Effector memory CD8-positive, alpha-beta T cell (primary cell): ENCODE measurements around the gene CXXC5.
"Not testable (repeated sequence)": the region's sequence is repeated elsewhere in the genome, so short reads cannot be mapped to it uniquely, and the experiment has no call there.

Experiments
- ATAC-seq: fragments of 150-1000 bp; cut with Tn5 transposase; replicated peaks from 2 replicates; pipeline ENCODE4 v1.10.0; 2021; ENCODE audit warnings: mild to moderate bottlenecking, moderate library complexity
- DNase-seq, 3 experiments: peaks; one replicate each; pipeline ENCODE4 v3.0.0; 2021
- H3K27ac Mint-ChIP-seq, 2 donors: one replicate each; pipeline ENCODE4 v1.8.0; 2022; ENCODE audit warnings: mild to moderate bottlenecking in 2 of 2, mixed read lengths in 2 of 2, moderate library complexity in 2 of 2
- H3K27me3 Mint-ChIP-seq, 2 donors: one replicate each; pipeline ENCODE4 v1.8.0; 2022; ENCODE audit warnings: mixed read lengths in 2 of 2
- H3K36me3 Mint-ChIP-seq: one replicate; pipeline ENCODE4 v1.8.0; 2022; ENCODE audit warnings: mild to moderate bottlenecking, moderate library complexity, mixed read lengths; ENCODE audit not compliant: insufficient read depth
- H3K4me1 Mint-ChIP-seq, 2 donors: one replicate each; pipeline ENCODE4 v1.8.0; 2022; ENCODE audit warnings: low read depth in 2 of 2, mixed read lengths in 2 of 2
- H3K4me3 Mint-ChIP-seq, 2 donors: one replicate each; pipeline ENCODE4 v1.8.0; 2022; ENCODE audit warnings: mild to moderate bottlenecking in 2 of 2, mixed read lengths in 2 of 2, moderate library complexity in 2 of 2
- H3K9me3 Mint-ChIP-seq, 2 donors: one replicate each; pipeline ENCODE4 v1.8.0; 2022; ENCODE audit warnings: mixed read lengths in 2 of 2

Gene CXXC5

DNA sequence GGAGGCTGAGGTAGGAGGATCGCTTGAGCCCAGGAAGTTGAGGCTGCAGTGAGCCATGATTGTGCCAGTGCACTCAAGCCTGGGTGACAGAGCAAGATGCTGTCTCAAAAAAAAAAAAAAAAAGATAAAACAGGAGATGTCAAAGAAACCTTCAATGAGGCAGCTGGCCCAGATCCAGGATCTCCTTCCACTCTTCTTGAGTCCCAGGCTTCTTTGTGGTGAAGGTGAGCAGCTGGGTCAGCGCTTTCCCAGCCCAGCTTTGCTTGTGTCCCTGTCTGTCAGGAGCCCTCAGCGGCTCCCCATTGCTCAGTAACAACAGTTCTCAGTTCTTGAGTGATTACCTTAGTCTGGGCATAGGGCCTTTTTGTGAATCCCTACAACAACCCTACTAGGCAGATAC is 78.1 kb downstream of the CXXC5 start:
- no peak for DNase-seq
- H3K36me3 Mint-ChIP-seq, result no peaks in the 10 kb centered on the region
- H3K4me1 Mint-ChIP-seq, result no peaks in the 10 kb centered on the region
- no peaks in the 10 kb centered on the region for H3K9me3 Mint-ChIP-seq
- no peak overlapping the region for H3K27ac Mint-ChIP-seq
- ATAC-seq, result no peak
- H3K27me3 Mint-ChIP-seq, result no peaks in the 10 kb centered on the region
- no peak overlapping the region for H3K4me3 Mint-ChIP-seq

DNA sequence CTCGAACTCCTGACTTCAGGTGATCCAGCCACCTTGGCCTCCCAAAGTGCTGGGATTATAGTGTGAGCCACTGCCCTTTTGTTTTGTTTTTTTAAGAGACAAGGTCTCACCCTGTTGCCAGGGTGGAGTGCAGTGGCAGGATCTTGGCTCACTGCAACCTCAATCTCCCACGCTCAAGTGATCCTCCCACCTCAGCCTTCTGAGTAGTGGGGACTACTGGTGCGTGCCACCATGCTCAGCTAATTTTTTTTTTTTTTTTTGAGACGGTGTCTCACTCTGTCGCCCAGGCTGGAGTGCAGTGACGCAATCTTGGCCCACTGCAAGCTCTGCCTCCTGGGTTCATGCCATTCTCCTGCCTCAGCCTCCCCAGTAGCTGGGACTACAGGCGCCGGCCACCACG is 79.5 kb downstream of the CXXC5 start:
- peak; percentile 22 for ATAC-seq
- DNase-seq, H3K36me3 Mint-ChIP-seq, H3K27me3 Mint-ChIP-seq, H3K4me3 Mint-ChIP-seq, H3K4me1 Mint-ChIP-seq, H3K9me3 Mint-ChIP-seq, H3K27ac Mint-ChIP-seq: not testable (repeated sequence)

DNA sequence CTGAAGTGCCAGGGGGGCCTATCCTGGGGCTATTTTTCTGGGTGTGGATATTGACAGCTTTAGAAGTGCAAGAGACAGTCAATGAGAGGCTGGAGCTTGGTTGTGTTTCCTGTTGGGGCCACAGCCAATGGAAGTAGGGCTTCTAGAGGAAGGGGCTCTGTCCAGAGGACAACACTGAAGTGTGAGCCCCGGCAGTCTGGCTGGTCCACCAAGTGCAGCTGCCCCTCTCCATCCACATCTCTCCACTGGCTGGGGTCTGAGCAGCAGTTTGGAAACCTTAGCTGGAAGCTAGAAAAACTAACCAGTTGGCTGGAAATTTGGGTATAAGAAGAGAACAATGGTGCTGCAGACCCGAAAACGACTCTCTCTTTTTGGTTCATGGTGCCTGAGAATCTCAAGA is 83.1 kb downstream of the CXXC5 start:
- no peak overlapping the region for H3K4me3 Mint-ChIP-seq
- no peak for DNase-seq
- no peaks in the 10 kb centered on the region for H3K9me3 Mint-ChIP-seq
- H3K27ac Mint-ChIP-seq, result no peak overlapping the region
- H3K4me1 Mint-ChIP-seq, result no peaks in the 10 kb centered on the region
- no peak for ATAC-seq
- H3K27me3 Mint-ChIP-seq, result no peaks in the 10 kb centered on the region
- H3K36me3 Mint-ChIP-seq, result no peaks in the 10 kb centered on the region

DNA sequence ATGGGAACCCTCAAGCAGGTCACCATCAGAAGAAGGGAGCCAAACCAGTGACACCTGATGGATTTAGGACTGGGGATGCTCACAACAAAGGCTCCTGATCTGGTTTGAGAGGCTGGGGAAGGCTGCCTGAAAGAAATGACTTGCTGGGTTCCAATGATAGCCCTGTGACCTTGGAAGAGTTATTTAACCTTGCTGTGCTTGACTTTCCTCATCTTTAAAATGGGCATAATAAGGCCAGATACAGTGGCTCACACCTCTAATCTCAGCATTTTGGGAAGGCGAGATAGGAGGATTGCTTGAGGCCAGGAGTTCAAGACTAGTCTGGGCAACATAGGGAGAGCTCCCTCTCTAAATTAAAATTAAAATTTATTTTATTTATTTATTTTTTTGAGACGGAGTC is 83.9 kb downstream of the CXXC5 start:
- Mint-ChIP-seq H3K9me3 (no peaks in the 10 kb centered on the region), H3K27ac (no peak overlapping the region), H3K36me3 (no peaks in the 10 kb centered on the region), H3K4me3 (no peak overlapping the region), H3K27me3 (no peaks in the 10 kb centered on the region), H3K4me1 (no peaks in the 10 kb centered on the region)
- DNase-seq (no peak), ATAC-seq (no peak)

DNA sequence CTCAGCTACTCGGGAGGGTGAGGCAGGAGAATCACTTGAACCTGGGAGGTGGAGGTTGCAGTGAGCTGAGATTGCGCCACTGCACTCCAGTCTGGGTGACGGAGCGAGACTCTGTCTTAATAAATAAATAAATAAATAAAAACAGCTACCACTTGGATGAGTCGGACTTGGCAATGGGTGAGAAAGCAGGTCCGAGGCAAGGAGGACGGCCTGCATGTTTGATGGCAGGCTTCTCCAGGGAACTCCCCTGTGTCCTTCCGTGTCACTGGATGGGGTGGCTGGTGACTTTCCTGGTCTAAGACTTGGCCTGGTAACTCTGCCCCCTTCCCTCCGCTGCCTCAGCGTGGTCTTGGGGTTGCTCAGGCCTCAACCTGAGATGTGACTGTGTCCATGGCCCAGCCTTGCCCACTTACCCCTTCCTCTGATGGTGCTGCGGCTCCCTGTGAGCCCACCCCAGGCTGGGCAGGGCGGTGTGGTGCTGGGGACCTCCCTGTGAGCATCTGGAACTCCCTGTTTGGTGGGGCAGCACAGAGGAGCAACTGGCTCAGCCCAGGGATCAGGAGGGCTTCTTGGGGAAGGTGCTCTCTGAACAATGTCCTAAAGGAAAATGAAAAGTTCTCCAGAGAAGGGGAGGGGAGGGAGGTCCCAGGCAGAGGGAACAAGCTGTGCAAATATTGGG is 85.0 kb downstream of the CXXC5 start:
- no peak for ATAC-seq
- no peaks in the 10 kb centered on the region for H3K36me3 Mint-ChIP-seq
- no peaks in the 10 kb centered on the region for H3K4me1 Mint-ChIP-seq
- no peaks in the 10 kb centered on the region for H3K9me3 Mint-ChIP-seq
- no peak for DNase-seq
- no peaks in the 10 kb centered on the region for H3K27me3 Mint-ChIP-seq
- H3K27ac Mint-ChIP-seq, result no peak overlapping the region
- no peak overlapping the region for H3K4me3 Mint-ChIP-seq
